Stimulated activated CD8-positive, alpha-beta memory T cell treated with anti-CD3 and anti-CD28 coated beads, Interleukin-15, amount 100 ng/mL, for 24 hours (primary cell): ENCODE measurements around the gene ANKRD53.
"Not testable (repeated sequence)": the region's sequence is repeated elsewhere in the genome, so short reads cannot be mapped to it uniquely, and the experiment has no call there.

Source experiments
- DNase-seq: peaks from one replicate; pipeline ENCODE4 v3.0.0-alpha.2; 2020; ENCODE audit warnings: low read depth

Gene ANKRD53

GRCh38 chr2:71011786-71012185 is 33.4 kb downstream of the ANKRD53 start:
- not testable (repeated sequence) for DNase-seq

GRCh38 chr2:71018625-71019024 is 40.2 kb downstream of the ANKRD53 start:
- no peak for DNase-seq

GRCh38 chr2:71019989-71020388 is 41.6 kb downstream of the ANKRD53 start:
- not testable (repeated sequence) for DNase-seq

GRCh38 chr2:71021394-71021793 is 43.0 kb downstream of the ANKRD53 start:
- not testable (repeated sequence) for DNase-seq

GRCh38 chr2:71023553-71024243 is 45.3 kb downstream of the ANKRD53 start:
- not testable (repeated sequence) for DNase-seq
